NB4 (cell line): Measurements from ENCODE around the gene SYNGR1.

ENCODE experiments used
- MAX ChIP-seq: IDR thresholded peaks from 2 replicates; pipeline ENCODE4 v1.6.1; 2011; ENCODE audit warnings: low read depth, low read length
- POLR2A ChIP-seq: IDR thresholded peaks from 2 replicates; pipeline ENCODE4 v1.6.1; 2011; ENCODE audit warnings: mild to moderate bottlenecking; ENCODE audit not compliant: insufficient read length; ENCODE audit errors: extremely low read depth
- TF ChIP-seq, protein P1 (sequence below): IDR thresholded peaks from one replicate; pipeline ENCODE4 v1.5.1; 2012; ENCODE audit warnings: low read depth, low read length

GRCh38 chr22:39313258-39314001 lies 36.4 kb upstream of the SYNGR1 start:
- TF ChIP-seq, protein P1, sequence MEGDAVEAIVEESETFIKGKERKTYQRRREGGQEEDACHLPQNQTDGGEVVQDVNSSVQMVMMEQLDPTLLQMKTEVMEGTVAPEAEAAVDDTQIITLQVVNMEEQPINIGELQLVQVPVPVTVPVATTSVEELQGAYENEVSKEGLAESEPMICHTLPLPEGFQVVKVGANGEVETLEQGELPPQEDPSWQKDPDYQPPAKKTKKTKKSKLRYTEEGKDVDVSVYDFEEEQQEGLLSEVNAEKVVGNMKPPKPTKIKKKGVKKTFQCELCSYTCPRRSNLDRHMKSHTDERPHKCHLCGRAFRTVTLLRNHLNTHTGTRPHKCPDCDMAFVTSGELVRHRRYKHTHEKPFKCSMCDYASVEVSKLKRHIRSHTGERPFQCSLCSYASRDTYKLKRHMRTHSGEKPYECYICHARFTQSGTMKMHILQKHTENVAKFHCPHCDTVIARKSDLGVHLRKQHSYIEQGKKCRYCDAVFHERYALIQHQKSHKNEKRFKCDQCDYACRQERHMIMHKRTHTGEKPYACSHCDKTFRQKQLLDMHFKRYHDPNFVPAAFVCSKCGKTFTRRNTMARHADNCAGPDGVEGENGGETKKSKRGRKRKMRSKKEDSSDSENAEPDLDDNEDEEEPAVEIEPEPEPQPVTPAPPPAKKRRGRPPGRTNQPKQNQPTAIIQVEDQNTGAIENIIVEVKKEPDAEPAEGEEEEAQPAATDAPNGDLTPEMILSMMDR: no peak
- no peak for TF ChIP-seq MAX
- TF ChIP-seq POLR2A: no peak
